Neuronal stem cell (in vitro differentiated cells): ENCODE measurements around the gene HS1BP3.

Experiments used
- DNase-seq: peaks from one replicate; pipeline ENCODE4 v3.0.0-alpha.2; 2013; ENCODE audit warnings: low spot score
- H2AFZ ChIP-seq: one replicate; pipeline ENCODE4 v1.6.1; 2013; ENCODE audit warnings: mild to moderate bottlenecking, low read length, inconsistent platforms
- H2AK5ac ChIP-seq: 2 replicates; pipeline ENCODE4 v1.6.1; 2013; ENCODE audit warnings: low read depth, mild to moderate bottlenecking, inconsistent platforms, low read length, moderate library complexity, mixed read lengths
- H2BK120ac ChIP-seq: 2 replicates; pipeline ENCODE4 v1.6.1; 2013; ENCODE audit warnings: low read depth, mild to moderate bottlenecking, inconsistent platforms, low read length, moderate library complexity, mixed read lengths
- H2BK12ac ChIP-seq: one replicate; pipeline ENCODE4 v1.6.1; 2013; ENCODE audit warnings: low read length, inconsistent platforms
- H2BK15ac ChIP-seq: 2 replicates; pipeline ENCODE4 v1.6.1; 2013; ENCODE audit warnings: mild to moderate bottlenecking, low read length, inconsistent platforms, mixed read lengths
- H2BK5ac ChIP-seq: one replicate; pipeline ENCODE4 v1.6.1; 2013; ENCODE audit warnings: inconsistent platforms, mild to moderate bottlenecking, low read length, moderate library complexity
- H3K14ac ChIP-seq: one replicate; pipeline ENCODE4 v1.6.1; 2013; ENCODE audit warnings: low read length, inconsistent platforms
- H3K18ac ChIP-seq: 2 replicates; pipeline ENCODE4 v1.6.1; 2013; ENCODE audit warnings: low read length, inconsistent platforms
- H3K23ac ChIP-seq: 2 replicates; pipeline ENCODE4 v1.6.1; 2013; ENCODE audit warnings: low read depth, mild to moderate bottlenecking, mixed read lengths, low read length, inconsistent platforms; ENCODE audit not compliant: poor library complexity
- H3K27ac ChIP-seq: replicated peaks from 3 replicates; pipeline ENCODE4 v1.5.1; 2013; ENCODE audit warnings: low read length, inconsistent platforms
- H3K27me3 ChIP-seq, 3 experiments: 2 replicates each; pipeline ENCODE4 v1.6.1; 2013; ENCODE audit warnings: low read length in 3 of 3, mild to moderate bottlenecking in 2 of 3, inconsistent platforms in 1 of 3, low read depth in 1 of 3, mixed read lengths in 1 of 3, moderate library complexity in 1 of 3; ENCODE audit not compliant: control insufficient read depth in 3 of 3, insufficient read depth in 3 of 3
- H3K36me3 ChIP-seq, 2 donors: replicated peaks in 1 of 2; 2 replicates each; pipeline ENCODE4 v1.6.1; 2013; ENCODE audit warnings: low read length in 2 of 2; ENCODE audit not compliant: control insufficient read depth in 2 of 2, insufficient read depth in 2 of 2
- H3K4ac ChIP-seq: 2 replicates; pipeline ENCODE4 v1.6.1; 2013; ENCODE audit warnings: inconsistent platforms, mild to moderate bottlenecking, low read length, moderate library complexity
- H3K4me1 ChIP-seq, 2 donors: 1 replicate in 1 of 2; 2 replicates in 1 of 2; pipeline ENCODE4 v1.6.1; 2013; ENCODE audit warnings: low read length in 2 of 2, low read depth in 1 of 2; ENCODE audit not compliant: control insufficient read depth in 2 of 2, insufficient read depth in 1 of 2
- H3K4me2 ChIP-seq: one replicate; pipeline ENCODE4 v1.6.1; 2013; ENCODE audit warnings: mild to moderate bottlenecking, low read length, inconsistent platforms; ENCODE audit not compliant: insufficient read depth, poor library complexity, severe bottlenecking
- H3K4me3 ChIP-seq, 2 donors: 2 replicates each; pipeline ENCODE4 v1.5.1; 2013; ENCODE audit warnings: low read length in 2 of 2, mild to moderate bottlenecking in 2 of 2, inconsistent platforms in 1 of 2, moderate library complexity in 1 of 2
- H3K79me1 ChIP-seq: one replicate; pipeline ENCODE4 v1.6.1; 2013; ENCODE audit warnings: low read depth, mild to moderate bottlenecking, inconsistent platforms, low read length, moderate library complexity
- H3K9ac ChIP-seq: one replicate; pipeline ENCODE4 v1.6.1; 2013; ENCODE audit warnings: mild to moderate bottlenecking, low read depth, low read length, inconsistent platforms; ENCODE audit not compliant: poor library complexity
- H3K9me3 ChIP-seq, 2 donors: replicated peaks in 1 of 2; 2 replicates each; pipeline versions ENCODE3 to v1.6.1; 2013; ENCODE audit warnings: low read length in 2 of 2, mild to moderate bottlenecking in 2 of 2, inconsistent platforms in 1 of 2, low read depth in 1 of 2, mixed read lengths in 1 of 2, moderate library complexity in 1 of 2; ENCODE audit not compliant: control insufficient read depth in 2 of 2, insufficient read depth in 1 of 2
- H4K8ac ChIP-seq: one replicate; pipeline ENCODE4 v1.6.1; 2013; ENCODE audit warnings: low read depth, mild to moderate bottlenecking, inconsistent platforms, low read length, moderate library complexity
- H4K91ac ChIP-seq: one replicate; pipeline ENCODE4 v1.6.1; 2013; ENCODE audit warnings: low read length, low read depth, mild to moderate bottlenecking, inconsistent platforms; ENCODE audit not compliant: poor library complexity
- WGBS, 2 donors: extraction: QIAGEN DNeasy Blood & Tissue Kit; methylation state at CpG; one replicate each; pipeline ENCODE4 v1.1.7; 2013; ENCODE audit warnings: missing lambda C conversion rate in 2 of 2, mixed read lengths in 1 of 2; ENCODE audit not compliant: insufficient read length in 2 of 2, insufficient replicate concordance in 1 of 2; ENCODE audit errors: extremely low coverage in 2 of 2; 5-methylcytosine and 5-hydroxymethylcytosine counted together

Gene HS1BP3

DNA sequence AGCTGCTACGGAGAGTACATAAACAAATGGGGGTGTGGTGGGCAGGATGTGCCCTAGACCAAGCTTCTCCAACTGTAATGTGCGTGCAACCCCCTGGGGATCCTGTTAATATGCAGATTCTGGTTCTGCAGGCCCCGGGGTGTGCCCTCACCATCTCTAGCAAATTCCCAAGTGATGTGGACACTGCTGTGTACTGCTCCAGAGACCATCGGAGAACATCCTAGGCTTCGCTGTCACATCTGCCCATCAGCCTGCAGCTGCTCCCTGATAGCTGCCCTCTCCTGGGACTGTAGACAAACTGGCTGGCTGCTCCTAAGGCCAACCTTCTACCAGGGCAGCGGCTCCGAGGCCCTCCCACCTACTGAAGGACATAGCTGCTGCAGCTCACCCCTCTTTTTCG lies 3.2 kb downstream of the HS1BP3 start:
- peaks cover 6 to 24% of the 10 kb centered on the region in 2 donors for H3K4me1 ChIP-seq
- H4K91ac ChIP-seq, result no peak overlapping the region
- H2BK15ac ChIP-seq, result no peak overlapping the region
- H4K8ac ChIP-seq, result no peak overlapping the region
- H3K9me3 ChIP-seq, result no peaks in the 10 kb centered on the region
- no peak overlapping the region for H3K4ac ChIP-seq
- H3K36me3 ChIP-seq, result peaks cover 0 to 8% of the 10 kb centered on the region in 2 donors
- no CpG with 5 or more reads among the region's 8 CpGs for WGBS, 2 donors
- H2BK120ac ChIP-seq, result no peak overlapping the region
- DNase-seq, result no peak
- no peak overlapping the region for H3K23ac ChIP-seq
- H2AFZ ChIP-seq, result no peak overlapping the region
- H3K79me1 ChIP-seq, result no peaks in the 10 kb centered on the region
- H2AK5ac ChIP-seq, result no peak overlapping the region
- no peak overlapping the region for H3K14ac ChIP-seq
- peaks cover 0 to 6% (median 2%) of the 10 kb centered on the region in 3 experiments for H3K27me3 ChIP-seq
- H3K9ac ChIP-seq, result no peak overlapping the region
- H2BK12ac ChIP-seq, result no peak overlapping the region
- H3K27ac ChIP-seq, result no peak overlapping the region
- H3K4me3 ChIP-seq, result no peak overlapping the region
- peak overlapping the region; percentile 58 for H2BK5ac ChIP-seq
- H3K4me2 ChIP-seq, result no peak overlapping the region
- H3K18ac ChIP-seq, result no peak overlapping the region

DNA sequence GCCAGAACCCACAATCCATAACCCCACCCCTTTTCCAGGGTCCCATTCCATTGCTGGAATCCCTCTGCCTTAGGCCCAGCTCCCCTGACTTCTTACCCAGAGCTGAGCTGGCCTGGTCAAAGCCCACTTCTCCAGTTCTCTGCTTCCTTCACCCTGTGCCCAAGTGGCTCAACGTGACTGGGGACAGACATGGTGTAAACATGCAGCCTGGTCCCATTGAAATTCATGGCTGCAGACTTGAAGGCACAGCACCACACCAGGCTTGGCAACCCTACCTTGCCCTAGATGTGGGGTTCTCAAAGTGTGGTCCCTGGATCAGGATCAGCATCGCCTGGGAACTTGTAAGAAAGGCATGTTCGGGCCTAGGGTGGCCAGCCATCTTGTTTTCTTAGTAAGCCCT lies 3.7 kb downstream of the HS1BP3 start:
- Histone ChIP-seq H2BK12ac (no peak overlapping the region), H3K9me3 (no peaks in the 10 kb centered on the region)
- no CpG with 5 or more reads among the region's 3 CpGs for WGBS, 2 donors

DNA sequence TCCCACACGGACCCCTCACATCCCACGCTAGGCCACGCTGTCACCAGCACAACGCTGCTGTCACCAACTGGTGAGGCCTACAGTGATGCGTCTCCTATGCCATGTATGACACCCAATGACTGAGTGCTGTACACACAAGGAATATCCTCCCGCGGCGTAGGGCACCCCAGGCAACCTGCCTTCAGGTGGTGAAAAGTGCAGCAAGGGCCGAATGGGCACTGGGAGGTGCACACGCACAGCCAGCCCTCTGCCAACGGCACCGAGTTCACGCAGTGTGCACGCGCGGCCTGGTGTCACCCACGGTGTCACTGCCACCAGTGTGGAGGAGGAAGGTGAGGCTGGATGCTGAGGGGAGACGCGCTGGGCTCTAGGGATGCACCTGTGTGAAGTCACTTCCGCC lies 4.5 kb downstream of the HS1BP3 start:
- H4K8ac ChIP-seq, result no peak overlapping the region
- peaks cover 0 to 12% of the 10 kb centered on the region in 2 donors for H3K36me3 ChIP-seq
- no peaks in the 10 kb centered on the region for H3K79me1 ChIP-seq
- no peak overlapping the region for H2BK120ac ChIP-seq
- H3K18ac ChIP-seq, result peak overlapping the region; percentile 50
- H2BK12ac ChIP-seq, result no peak overlapping the region
- no peak overlapping the region for H2AK5ac ChIP-seq
- no peak overlapping the region for H3K4ac ChIP-seq
- peaks cover 4 to 20% of the 10 kb centered on the region in 2 donors for H3K4me1 ChIP-seq
- H3K27ac ChIP-seq, result no peak overlapping the region
- no peak for DNase-seq
- no CpG with 5 or more reads among the region's 20 CpGs for WGBS, 2 donors
- no peak overlapping the region for H2BK5ac ChIP-seq
- no peak overlapping the region for H2BK15ac ChIP-seq
- H3K27me3 ChIP-seq, result no peaks in the 10 kb centered on the region
- no peak overlapping the region for H3K4me2 ChIP-seq
- H3K9me3 ChIP-seq, result no peaks in the 10 kb centered on the region
- no peak overlapping the region for H2AFZ ChIP-seq
- H3K14ac ChIP-seq, result peak overlapping the region; percentile 78
- H3K23ac ChIP-seq, result peak overlapping the region; percentile 78
- no peak overlapping the region for H4K91ac ChIP-seq
- H3K4me3 ChIP-seq, result no peak overlapping the region
- peak overlapping the region; percentile 34 for H3K9ac ChIP-seq

More for the DNA sequence above, 3.7 kb downstream of the HS1BP3 start:
- no peak overlapping the region for H2BK120ac ChIP-seq
- peak overlapping the region; percentile 38 for H3K9ac ChIP-seq
- H3K4me2 ChIP-seq, result no peak overlapping the region
- H2BK15ac ChIP-seq, result no peak overlapping the region
- DNase-seq, result no peak
- H2AK5ac ChIP-seq, result no peak overlapping the region
- H4K91ac ChIP-seq, result no peak overlapping the region
- H3K4me3 ChIP-seq, result no peak overlapping the region
- H3K27me3 ChIP-seq, result peaks cover 0 to 2% (median 2%) of the 10 kb centered on the region in 3 experiments
- H3K27ac ChIP-seq, result no peak overlapping the region
- peak overlapping the region; percentile 58 for H2BK5ac ChIP-seq
- no peak overlapping the region for H3K18ac ChIP-seq
- H3K4me1 ChIP-seq, result peaks cover 6 to 24% of the 10 kb centered on the region in 2 donors
- H3K36me3 ChIP-seq, result peaks cover 0 to 8% of the 10 kb centered on the region in 2 donors
- no peak overlapping the region for H3K14ac ChIP-seq
- no peak overlapping the region for H3K23ac ChIP-seq
- no peaks in the 10 kb centered on the region for H3K79me1 ChIP-seq
- H3K4ac ChIP-seq, result no peak overlapping the region
- no peak overlapping the region for H4K8ac ChIP-seq
- no peak overlapping the region for H2AFZ ChIP-seq

DNA sequence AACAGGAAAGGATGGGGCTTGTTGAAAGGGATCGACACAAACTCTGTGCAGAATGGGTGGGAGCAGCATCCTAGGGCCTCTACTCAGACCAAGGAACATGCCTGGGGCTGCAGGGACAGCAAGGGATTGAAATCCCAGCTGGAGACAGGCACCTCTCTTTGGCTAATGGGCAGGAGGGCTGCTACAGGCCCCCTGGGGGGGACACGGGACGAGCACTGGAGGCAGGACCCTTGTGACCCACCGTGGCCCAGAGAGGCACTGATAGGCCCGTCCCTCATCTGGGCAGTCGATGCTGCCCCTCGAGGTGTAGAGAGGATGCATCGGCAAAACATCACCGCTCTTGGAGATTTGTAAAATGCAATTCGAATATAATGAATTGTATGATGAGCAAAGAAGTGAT lies 5.1 kb downstream of the HS1BP3 start:
- peak overlapping the region; percentile 49 for H3K23ac ChIP-seq
- no peak overlapping the region for H2BK5ac ChIP-seq
- no peak overlapping the region for H2BK15ac ChIP-seq
- no peak overlapping the region for H3K4me2 ChIP-seq
- peak overlapping the region; percentile 26 for H2BK12ac ChIP-seq
- peaks cover 4 to 20% of the 10 kb centered on the region in 2 donors for H3K4me1 ChIP-seq
- H3K9me3 ChIP-seq, result no peaks in the 10 kb centered on the region
- H3K36me3 ChIP-seq, result peaks cover 2 to 18% of the 10 kb centered on the region in 2 donors
- H2AFZ ChIP-seq, result no peak overlapping the region
- no peak overlapping the region for H3K18ac ChIP-seq
- no peak overlapping the region for H2AK5ac ChIP-seq
- H4K91ac ChIP-seq, result no peak overlapping the region
- no peak overlapping the region for H3K4ac ChIP-seq
- H3K27ac ChIP-seq, result no peak overlapping the region
- no peak overlapping the region for H3K4me3 ChIP-seq
- no peaks in the 10 kb centered on the region for H3K79me1 ChIP-seq
- DNase-seq, result no peak
- no peaks in the 10 kb centered on the region for H3K27me3 ChIP-seq
- H3K14ac ChIP-seq, result no peak overlapping the region
- H3K9ac ChIP-seq, result no peak overlapping the region
- H2BK120ac ChIP-seq, result no peak overlapping the region
- WGBS, 2 donors, result no CpG with 5 or more reads among the region's 10 CpGs
- no peak overlapping the region for H4K8ac ChIP-seq
